Smooth muscle cell of the brain vasculature (primary cell): ENCODE measurements around the gene B3GNT5.

Experiments used
- DNase-seq: peaks from one replicate; pipeline ENCODE4 v3.0.0-alpha.2; 2012; ENCODE audit warnings: low read depth, low spot score

The B3GNT5 gene, protein sequence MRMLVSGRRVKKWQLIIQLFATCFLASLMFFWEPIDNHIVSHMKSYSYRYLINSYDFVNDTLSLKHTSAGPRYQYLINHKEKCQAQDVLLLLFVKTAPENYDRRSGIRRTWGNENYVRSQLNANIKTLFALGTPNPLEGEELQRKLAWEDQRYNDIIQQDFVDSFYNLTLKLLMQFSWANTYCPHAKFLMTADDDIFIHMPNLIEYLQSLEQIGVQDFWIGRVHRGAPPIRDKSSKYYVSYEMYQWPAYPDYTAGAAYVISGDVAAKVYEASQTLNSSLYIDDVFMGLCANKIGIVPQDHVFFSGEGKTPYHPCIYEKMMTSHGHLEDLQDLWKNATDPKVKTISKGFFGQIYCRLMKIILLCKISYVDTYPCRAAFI

GRCh38 chr3:183252973-183253527 is at the start of gene B3GNT5:
Gene B3GNT5 (plus strand): TSS chr3:183253253. CDS start chr3:183269799, 16,546 bp downstream.
- DNase-seq: no peak

DNA sequence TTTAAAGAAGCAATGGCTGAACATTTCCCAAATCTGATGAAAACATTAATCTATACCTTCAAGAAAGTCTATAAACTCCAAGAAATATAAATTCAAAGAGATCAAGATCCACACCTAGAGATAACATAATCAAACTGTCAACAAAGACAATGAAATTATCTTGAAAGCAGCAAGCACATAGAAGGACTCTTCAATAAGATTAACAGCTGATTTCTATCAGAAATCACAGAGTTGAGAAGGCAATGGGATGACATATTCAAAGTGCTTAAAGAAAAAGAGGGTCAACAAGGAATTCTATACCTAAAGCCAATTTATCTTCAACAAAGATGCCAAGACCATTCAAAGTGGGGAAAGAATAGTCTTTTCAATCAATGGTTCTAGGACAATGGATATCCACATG is 49.4 kb upstream of the B3GNT5 start:
- no peak for DNase-seq

DNA sequence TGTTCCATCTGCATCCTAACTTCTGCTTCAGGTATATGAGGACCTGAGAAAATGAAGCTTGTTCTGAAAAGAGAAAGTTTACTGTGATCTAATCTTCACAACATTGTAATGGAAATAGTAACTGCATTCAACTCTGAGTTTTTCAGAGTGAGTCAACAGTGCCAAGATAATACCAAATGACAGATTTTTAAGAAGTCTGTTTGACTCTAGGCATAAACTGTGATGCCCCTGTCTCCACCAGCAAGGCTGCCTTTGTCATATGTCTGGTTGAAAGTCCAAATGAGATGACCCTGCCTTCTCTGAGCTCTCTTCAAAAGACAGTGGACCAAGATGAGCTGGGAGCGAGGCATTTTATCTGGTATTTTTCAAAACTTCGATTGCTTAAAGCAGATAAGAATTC is 44.8 kb upstream of the B3GNT5 start:
- DNase-seq: no peak

GRCh38 chr3:183208800-183209199 is 44.3 kb upstream of the B3GNT5 start:
- no peak for DNase-seq

- no peak for DNase-seq
Measured at GRCh38 chr3:183210341-183210740, 42.7 kb upstream of the B3GNT5 start.

DNA sequence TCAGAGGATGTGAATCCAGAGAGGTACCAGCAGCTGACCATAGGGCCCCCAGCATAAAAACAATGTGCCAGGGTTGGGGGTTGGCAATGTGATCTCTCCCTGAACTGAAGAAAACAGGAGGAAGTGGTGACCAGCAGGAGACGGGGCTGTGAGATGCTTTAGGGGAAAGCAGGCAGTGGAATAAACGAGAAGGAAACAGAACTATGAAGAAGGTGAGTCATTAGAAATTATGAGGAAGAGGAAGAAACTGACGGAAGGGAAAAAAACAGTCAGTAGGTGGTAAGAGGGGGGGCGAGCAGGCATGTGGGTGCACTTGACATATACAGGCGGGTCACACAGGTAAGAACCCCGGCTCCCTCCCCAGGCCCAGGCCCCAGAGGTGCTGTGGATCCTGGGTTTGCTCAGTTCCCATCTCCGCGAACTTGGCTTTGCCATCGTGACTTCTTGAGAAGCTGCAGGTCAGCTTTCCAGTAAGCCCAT is 42.2 kb upstream of the B3GNT5 start:
- DNase-seq: no peak

GRCh38 chr3:183211352-183211751 is 41.7 kb upstream of the B3GNT5 start:
- DNase-seq: no peak

- no peak for DNase-seq
Measured at GRCh38 chr3:183212096-183212495, 41.0 kb upstream of the B3GNT5 start.

- DNase-seq: no peak
Measured at GRCh38 chr3:183212565-183212964, 40.5 kb upstream of the B3GNT5 start.

DNA sequence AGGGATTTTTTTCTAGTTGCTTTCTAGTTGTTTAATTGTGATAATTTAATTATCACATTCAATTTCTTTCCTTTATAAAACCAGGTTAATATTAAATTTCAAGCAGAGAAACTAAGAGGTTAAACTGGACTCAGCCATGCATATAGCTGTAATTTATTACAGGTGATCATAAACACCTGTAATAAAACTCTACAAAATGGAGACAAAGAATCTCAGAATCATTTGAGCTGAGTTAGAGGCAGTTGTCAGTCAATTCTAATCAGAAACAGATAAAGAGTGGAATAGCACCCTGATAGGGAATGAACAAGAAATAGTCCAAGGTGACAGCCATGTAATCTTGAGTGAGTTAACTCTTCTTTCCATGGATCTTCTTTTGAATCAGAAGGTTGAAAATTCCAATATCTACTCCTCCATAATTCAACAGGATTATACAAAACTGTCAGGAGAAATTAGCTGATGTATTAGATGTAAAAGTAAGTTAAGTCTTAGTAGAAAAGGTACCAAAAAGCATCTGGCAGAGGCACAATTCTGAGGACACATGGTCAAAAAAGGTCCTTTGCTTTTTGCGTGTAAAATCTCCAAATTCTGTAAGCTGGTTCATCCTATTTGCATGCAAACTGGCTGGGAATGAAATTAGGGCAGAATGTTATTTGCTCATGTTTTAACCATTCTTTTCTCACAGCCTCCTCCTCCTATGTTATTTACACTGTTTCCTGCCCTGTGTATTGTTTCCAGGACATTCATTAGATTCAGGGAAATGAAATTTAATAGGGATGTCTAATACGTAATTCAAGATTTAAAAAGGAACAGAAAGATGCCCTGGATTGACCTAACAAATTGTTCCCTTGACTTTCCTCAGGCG is 39.4 kb upstream of the B3GNT5 start:
- DNase-seq: no peak

DNA sequence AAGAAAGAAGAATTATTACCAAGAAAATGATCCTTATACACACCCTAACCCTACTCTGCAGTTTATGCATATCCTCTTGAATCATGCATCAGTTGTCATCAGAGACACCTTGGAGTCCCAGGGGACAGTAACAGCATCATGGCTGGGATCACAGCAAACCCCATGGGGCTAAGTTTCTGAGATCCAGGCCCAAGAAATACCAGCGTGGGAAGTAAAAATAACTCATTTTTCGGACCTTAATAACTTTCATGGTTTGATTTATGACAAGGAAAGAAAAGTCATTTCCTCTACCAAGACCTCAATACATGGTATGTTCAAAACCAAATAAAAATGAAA is 38.8 kb upstream of the B3GNT5 start:
- DNase-seq: no peak

DNA sequence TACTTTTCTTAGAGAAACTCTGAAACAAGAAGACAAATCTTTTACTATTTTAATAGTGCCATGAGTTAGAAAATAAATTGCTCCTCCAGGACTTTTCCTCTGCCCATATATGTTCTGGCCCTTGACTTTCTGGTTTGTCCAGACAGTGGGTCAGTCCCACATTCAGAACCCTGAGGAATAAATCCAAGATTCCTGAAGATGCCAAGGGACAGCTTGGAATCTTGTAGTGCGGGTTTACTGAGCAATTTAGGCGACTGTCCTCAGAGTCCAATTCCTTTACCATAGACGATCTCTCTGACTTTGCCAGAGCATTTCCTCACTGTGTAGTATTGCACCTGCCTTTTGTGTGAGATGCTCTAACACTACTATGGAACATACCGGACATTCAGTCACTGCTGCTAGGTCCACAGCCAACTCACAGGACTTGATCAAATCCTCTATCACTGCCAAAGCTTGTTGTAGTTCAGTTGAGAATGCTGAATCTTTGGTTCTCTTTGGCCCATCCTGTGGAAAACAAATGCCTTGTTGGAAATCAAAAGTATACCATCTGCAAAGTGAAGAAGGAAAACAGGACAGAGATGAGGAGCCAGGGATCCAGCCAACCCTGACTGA is 37.4 kb upstream of the B3GNT5 start:
- DNase-seq: no peak

GRCh38 chr3:183217548-183218332 is 35.3 kb upstream of the B3GNT5 start:
- DNase-seq: no peak

GRCh38 chr3:183218826-183219225 is 34.2 kb upstream of the B3GNT5 start:
- no peak for DNase-seq

DNA sequence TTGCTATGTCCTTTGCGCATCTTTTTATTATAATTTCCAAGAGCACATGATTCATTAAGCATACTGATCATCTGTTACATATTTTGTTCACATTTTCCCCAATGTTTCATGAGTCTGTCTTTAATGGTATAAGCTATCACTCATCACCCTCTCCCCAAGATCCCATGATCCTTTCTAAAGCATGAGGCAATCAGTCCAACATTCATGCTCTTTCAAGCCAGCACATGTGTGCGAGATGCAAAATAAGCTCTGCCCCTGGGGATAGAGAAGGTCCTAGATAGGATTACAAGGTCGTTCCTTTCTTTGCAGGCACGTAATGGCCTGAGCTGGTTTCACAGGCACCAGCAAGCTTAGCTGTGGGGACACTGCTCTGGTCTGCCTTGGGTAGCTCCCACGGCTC is 32.2 kb upstream of the B3GNT5 start:
- no peak for DNase-seq

GRCh38 chr3:183222631-183223235 is 30.3 kb upstream of the B3GNT5 start:
- no peak for DNase-seq

DNA sequence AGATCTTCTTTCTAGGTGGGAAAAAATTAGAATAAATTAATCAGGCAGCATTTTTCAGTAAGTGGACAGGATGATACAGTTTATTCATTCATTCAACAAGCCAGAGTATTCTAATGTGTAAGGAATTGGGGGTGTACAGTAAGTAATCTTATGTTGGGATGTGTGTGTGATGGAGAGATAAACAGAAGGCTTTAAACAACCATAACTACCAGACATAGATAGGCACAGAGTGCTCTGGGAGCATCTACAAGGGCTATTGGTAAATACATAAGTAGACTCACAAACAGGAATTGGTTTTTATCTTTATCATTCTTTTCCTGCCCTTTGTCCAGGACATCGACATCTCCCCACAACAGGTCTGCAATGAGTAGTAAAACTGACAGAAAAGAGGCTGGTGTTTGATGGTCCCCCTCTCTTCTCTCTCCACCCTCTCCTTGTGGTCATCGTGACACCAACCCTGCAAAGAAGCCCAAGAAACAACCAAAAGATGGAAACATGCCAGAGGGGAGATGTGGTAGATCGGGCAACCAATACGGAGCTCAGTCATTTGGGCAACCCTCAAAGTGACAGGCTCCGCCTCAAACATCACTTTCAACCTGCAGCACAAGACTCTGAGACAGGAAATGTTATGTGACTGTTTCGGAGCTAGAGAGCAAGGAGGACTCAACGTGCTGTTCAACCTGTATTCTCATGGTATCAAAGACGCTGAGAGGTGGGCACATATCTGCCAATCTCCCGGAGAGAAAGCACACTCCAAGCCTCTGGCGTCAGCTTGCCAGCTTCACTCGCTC is 28.7 kb upstream of the B3GNT5 start:
- DNase-seq: no peak

GRCh38 chr3:183226333-183226890 is 26.6 kb upstream of the B3GNT5 start:
- DNase-seq: no peak

GRCh38 chr3:183227586-183227985 is 25.5 kb upstream of the B3GNT5 start:
- DNase-seq: no peak

DNA sequence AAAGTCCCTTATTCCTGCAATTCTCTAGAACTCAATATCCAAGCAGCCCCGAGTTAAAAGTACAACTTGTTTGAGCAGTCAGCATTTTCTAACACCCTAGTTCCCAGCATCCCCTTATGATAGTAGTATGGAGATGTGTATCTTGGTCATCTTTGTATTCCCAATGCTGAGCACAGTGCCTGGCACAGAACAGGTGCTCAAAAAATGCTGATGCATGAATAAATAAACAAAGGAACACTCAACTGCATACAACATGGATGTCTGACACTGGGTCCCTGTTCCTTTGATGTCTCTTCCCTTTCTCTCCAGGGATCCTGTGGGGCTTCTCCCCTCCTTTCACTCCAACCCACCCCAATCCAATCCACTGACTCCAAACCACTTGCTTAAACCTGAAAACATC is 23.9 kb upstream of the B3GNT5 start:
- no peak for DNase-seq
